H1 (cell line): ENCODE results near the gene CENPO. TPM values are rescaled to one million over a fixed set of nuclear protein-coding genes. Genes with fewer than 3 reads are reported as not detected.

Experiments used
- CTCF ChIA-PET: fragments of 300-600 bp; sonication (Branson Sonifier 250); formaldehyde crosslinking; loops from one replicate; lab custom pipeline; 2021; ENCODE audit not compliant: partially characterized antibody; lab: Charles Lee
- POLR2A ChIA-PET: fragments of 300-600 bp; sonication (Branson Sonifier 250); formaldehyde crosslinking; loops from one replicate; lab custom pipeline; 2021; ENCODE audit warnings: inconsistent platforms; ENCODE audit not compliant: partially characterized antibody; lab: Charles Lee
- DNase-seq, 2 experiments: peaks; one replicate each; pipeline versions ENCODE4 v3.0.0 to v3.0.0-alpha.2; 2010 to 2022; ENCODE audit warnings: low spot score in 2 of 2, low read depth in 1 of 2, mixed read lengths in 1 of 2
- FAIRE-seq: peaks from 2 replicates; lab custom pipeline; 2011; peaks lifted over from hg19 to GRCh38; lab: Jason Lieb, UNC
- H2AFZ ChIP-seq: 2 replicates; pipeline ENCODE4 v1.8.1; 2012; ENCODE audit warnings: low read length, inconsistent platforms
- H2AK5ac ChIP-seq: 2 replicates; pipeline ENCODE4 v1.6.1; 2013; ENCODE audit warnings: low read depth, low read length
- H2BK120ac ChIP-seq: replicated peaks from 2 replicates; pipeline ENCODE3; 2013; ENCODE audit warnings: low read depth, low read length, inconsistent platforms
- H2BK12ac ChIP-seq: 2 replicates; pipeline ENCODE4 v1.6.1; 2013; ENCODE audit warnings: low read depth, low read length
- H2BK15ac ChIP-seq: 2 replicates; pipeline ENCODE4 v1.6.1; 2013; ENCODE audit warnings: low read length
- H2BK20ac ChIP-seq: 2 replicates; pipeline ENCODE4 v1.6.1; 2013; ENCODE audit warnings: low read length
- H2BK5ac ChIP-seq: 2 replicates; pipeline ENCODE4 v1.6.1; 2013; ENCODE audit warnings: low read depth, low read length
- H3K14ac ChIP-seq: 2 replicates; pipeline ENCODE4 v1.6.1; 2013; ENCODE audit warnings: inconsistent platforms; ENCODE audit not compliant: insufficient read length
- H3K18ac ChIP-seq: 2 replicates; pipeline ENCODE4 v1.6.1; 2013; ENCODE audit warnings: low read length; ENCODE audit errors: extremely low read depth
- H3K23ac ChIP-seq: 2 replicates; pipeline ENCODE4 v1.6.1; 2013; ENCODE audit warnings: inconsistent platforms; ENCODE audit not compliant: insufficient read length
- H3K23me2 ChIP-seq: 2 replicates; pipeline ENCODE4 v1.6.1; 2013; ENCODE audit warnings: low read depth, low read length
- H3K27ac ChIP-seq: 2 replicates; pipeline ENCODE4 v1.6.1; 2011; ENCODE audit warnings: low read depth, low read length, inconsistent platforms
- H3K27me3 ChIP-seq, 4 experiments: replicated peaks in 1 of 4; 1 replicate in 1 of 4; 2 replicates in 3 of 4; pipeline versions ENCODE4 v1.6.1 to v1.8.1; 2011 to 2013; ENCODE audit warnings: low read length in 3 of 4, mild to moderate bottlenecking in 3 of 4, inconsistent platforms in 2 of 4, mixed read lengths in 2 of 4, moderate library complexity in 1 of 4; ENCODE audit not compliant: control insufficient read depth in 3 of 4, insufficient read depth in 3 of 4; ENCODE audit errors: extremely low read depth in 1 of 4
- H3K36me3 ChIP-seq, 4 experiments: 2 replicates each; pipeline versions ENCODE4 v1.6.1 to v1.8.1; 2011 to 2013; ENCODE audit warnings: mild to moderate bottlenecking in 4 of 4, low read length in 3 of 4, moderate library complexity in 2 of 4, control low read depth in 1 of 4, inconsistent platforms in 1 of 4; ENCODE audit not compliant: insufficient read depth in 4 of 4, control insufficient read depth in 2 of 4
- H3K4ac ChIP-seq: replicated peaks from 2 replicates; pipeline ENCODE3; 2013; ENCODE audit warnings: low read length, low read depth, mixed read lengths, inconsistent platforms; ENCODE audit not compliant: insufficient read length
- H3K4me1 ChIP-seq, 4 experiments: replicated peaks in 1 of 4; 1 replicate in 1 of 4; 2 replicates in 3 of 4; pipeline versions ENCODE4 v1.6.1 to v1.8.1; 2011 to 2013; ENCODE audit warnings: low read length in 3 of 4, inconsistent platforms in 2 of 4, mixed read lengths in 1 of 4; ENCODE audit not compliant: insufficient read depth in 4 of 4, control insufficient read depth in 3 of 4
- H3K4me2 ChIP-seq, 2 experiments: 2 replicates each; pipeline versions ENCODE4 v1.6.1 to v1.8.1; 2011 to 2013; ENCODE audit warnings: low read depth in 2 of 2, low read length in 2 of 2, control low read depth in 1 of 2, inconsistent platforms in 1 of 2, mild to moderate bottlenecking in 1 of 2; ENCODE audit not compliant: insufficient read depth in 1 of 2
- H3K4me3 ChIP-seq, 4 experiments: fragments of 200-600, 300-600 bp in 1 of 4; sonication (generic), shearing (Covaris generic), sonication (Bioruptor Twin) in 1 of 4; 2 replicates each; pipeline versions ENCODE4 v1.5.1 to v1.8.1; 2011 to 2016; ENCODE audit warnings: low read length in 4 of 4, low read depth in 3 of 4, control low read depth in 2 of 4, inconsistent platforms in 2 of 4, mild to moderate bottlenecking in 2 of 4, mixed read lengths in 1 of 4, moderate library complexity in 1 of 4; ENCODE audit not compliant: insufficient read depth in 2 of 4; ENCODE audit errors: extremely low read depth in 1 of 4
- H3K56ac ChIP-seq: replicated peaks from 2 replicates; pipeline ENCODE3; 2013; ENCODE audit warnings: low read depth, mild to moderate bottlenecking, mixed read lengths, low read length, inconsistent platforms; ENCODE audit not compliant: insufficient read length
- H3K79me1 ChIP-seq: 2 replicates; pipeline ENCODE4 v1.6.1; 2013; ENCODE audit warnings: low read depth, low read length, control low read depth
- H3K79me2 ChIP-seq, 2 experiments: 2 replicates each; pipeline versions ENCODE4 v1.6.1 to v1.8.1; 2012 to 2013; ENCODE audit warnings: low read length in 2 of 2, mild to moderate bottlenecking in 2 of 2, inconsistent platforms in 1 of 2; ENCODE audit not compliant: insufficient read depth in 2 of 2, control insufficient read depth in 1 of 2
- H3K9ac ChIP-seq, 4 experiments: replicated peaks in 1 of 4; 1 replicate in 1 of 4; 2 replicates in 3 of 4; pipeline versions ENCODE4 v1.6.1 to v1.8.1; 2011 to 2013; ENCODE audit warnings: low read depth in 3 of 4, low read length in 3 of 4, control low read depth in 2 of 4, mild to moderate bottlenecking in 2 of 4, moderate library complexity in 2 of 4, inconsistent platforms in 1 of 4; ENCODE audit errors: extremely low read depth in 1 of 4
- H3K9me3 ChIP-seq, 2 experiments: 2 replicates each; pipeline versions ENCODE4 v1.6.1 to v1.8.1; 2012 to 2013; ENCODE audit warnings: mild to moderate bottlenecking in 2 of 2, moderate library complexity in 2 of 2, control low read depth in 1 of 2, inconsistent platforms in 1 of 2, low read depth in 1 of 2, low read length in 1 of 2, mixed read lengths in 1 of 2; ENCODE audit not compliant: insufficient read depth in 2 of 2
- H4K20me1 ChIP-seq, 2 experiments: replicated peaks in 1 of 2; 2 replicates each; pipeline versions ENCODE3 to v1.8.1; 2011 to 2013; ENCODE audit warnings: inconsistent platforms in 2 of 2, low read length in 2 of 2, mild to moderate bottlenecking in 1 of 2; ENCODE audit not compliant: insufficient read depth in 2 of 2, control insufficient read depth in 1 of 2
- H4K5ac ChIP-seq: 2 replicates; pipeline ENCODE4 v1.6.1; 2013; ENCODE audit warnings: low read length, low read depth, mixed read lengths, inconsistent platforms; ENCODE audit not compliant: insufficient read length
- H4K8ac ChIP-seq: 2 replicates; pipeline ENCODE4 v1.8.0; 2013; ENCODE audit warnings: mild to moderate bottlenecking, moderate library complexity, low read length, inconsistent platforms; ENCODE audit not compliant: insufficient read depth; ENCODE audit errors: extremely low read depth
- H4K91ac ChIP-seq: replicated peaks from 2 replicates; pipeline ENCODE3; 2013; ENCODE audit warnings: low read length, mixed read lengths, inconsistent platforms; ENCODE audit not compliant: insufficient read length
- BRCA1 ChIP-seq: IDR thresholded peaks from 2 replicates; pipeline ENCODE4 v1.6.1; 2012; ENCODE audit warnings: low read depth, low read length, improper control_type of control experiment
- CHD2 ChIP-seq: IDR thresholded peaks from 2 replicates; pipeline ENCODE4 v1.6.1; 2012; ENCODE audit warnings: low read length, improper control_type of control experiment
- CREB1 ChIP-seq: IDR thresholded peaks from 2 replicates; pipeline ENCODE4 v1.6.1; 2012; ENCODE audit warnings: inconsistent platforms
- FOSL1 ChIP-seq: IDR thresholded peaks from 2 replicates; pipeline ENCODE4 v1.6.1; 2011; ENCODE audit warnings: mild to moderate bottlenecking, low read depth, low read length, moderate library complexity; ENCODE audit not compliant: insufficient read depth
- GABPA ChIP-seq: IDR thresholded peaks from 2 replicates; pipeline ENCODE4 v1.6.1; 2011; ENCODE audit warnings: mild to moderate bottlenecking, low read length, moderate library complexity, borderline replicate concordance; ENCODE audit not compliant: insufficient read depth
- GTF2F1 ChIP-seq: IDR thresholded peaks from 2 replicates; pipeline ENCODE4 v1.6.1; 2012; ENCODE audit warnings: low read depth, low read length, improper control_type of control experiment, borderline replicate concordance
- HDAC2 ChIP-seq, 2 experiments: fragments of 300-600 bp in 1 of 2; sonication (generic) in 1 of 2; IDR thresholded peaks; 2 replicates each; pipeline ENCODE4 v1.6.1; 2011 to 2012; ENCODE audit warnings: low read depth in 2 of 2, low read length in 2 of 2, mild to moderate bottlenecking in 2 of 2, moderate library complexity in 2 of 2, borderline replicate concordance in 1 of 2, inconsistent platforms in 1 of 2
- JUND ChIP-seq: IDR thresholded peaks from 2 replicates; pipeline ENCODE4 v1.6.1; 2011; ENCODE audit warnings: mild to moderate bottlenecking, improper control_type of control experiment, low read length
- MAX ChIP-seq: IDR thresholded peaks from 2 replicates; pipeline ENCODE4 v1.6.1; 2012; ENCODE audit warnings: inconsistent platforms
- PHF8 ChIP-seq: fragments of 200-600 bp; sonication (generic); conservative IDR thresholded peaks from 2 replicates; pipeline ENCODE4 v1.7.1; 2012; ENCODE audit warnings: low read depth, mild to moderate bottlenecking, inconsistent platforms, low read length, moderate library complexity
- POLR2A ChIP-seq, 2 experiments: IDR thresholded peaks; 1 replicate in 1 of 2; 2 replicates in 1 of 2; pipeline ENCODE4 v1.6.1; 2011; ENCODE audit warnings: low read depth in 2 of 2, low read length in 2 of 2, mild to moderate bottlenecking in 2 of 2; ENCODE audit errors: control extremely low read depth in 1 of 2
- SAP30 ChIP-seq: fragments of 300-600 bp; sonication (generic); IDR thresholded peaks from 2 replicates; pipeline ENCODE4 v1.7.1; 2012; ENCODE audit warnings: low read length, moderate library complexity, mild to moderate bottlenecking, inconsistent platforms; ENCODE audit not compliant: insufficient read depth, insufficient replicate concordance
- SP1 ChIP-seq: IDR thresholded peaks from 2 replicates; pipeline ENCODE4 v1.6.1; 2011; ENCODE audit warnings: low read depth, low read length
- YY1 ChIP-seq: IDR thresholded peaks from 2 replicates; pipeline ENCODE4 v1.6.1; 2011; ENCODE audit warnings: low read depth, mild to moderate bottlenecking, low read length
- WGBS, 2 experiments: shearing (Covaris generic) in 1 of 2; methylation state at CpG; one replicate each; pipeline versions ENCODE4 v1.1.6 to v1.1.7; 2013 to 2015; ENCODE audit warnings: low lambda C conversion rate in 2 of 2, mixed read lengths in 2 of 2, inconsistent platforms in 1 of 2, low coverage in 1 of 2, missing lambda C conversion rate in 1 of 2; ENCODE audit not compliant: insufficient replicate concordance in 2 of 2, insufficient coverage in 1 of 2, insufficient read length in 1 of 2; ENCODE audit errors: extremely low coverage in 1 of 2, missing lambda C conversion rate in 1 of 2; 5-methylcytosine and 5-hydroxymethylcytosine counted together
- polyA plus RNA-seq, 7 experiments: library from polyadenylated mRNA; depleted of rRNA in 3 of 7; stranded (reverse) in 5 of 7; unstranded in 2 of 7; fragments of >200 nt in 5 of 7; fragments of 200-250 nt in 2 of 7; gene quantifications; 1 replicate in 5 of 7; 2 replicates in 1 of 7; 4 replicates in 1 of 7; pipeline versions ENCODE4 v1.2.1 to v1.2.3, GENCODE V29; 2011 to 2013; ENCODE audit warnings: missing spikeins in 2 of 7, mixed read lengths in 2 of 7
- total RNA-seq: library from RNA; stranded (reverse); fragmentation: NEBNext Ultra II Directional; extraction: Animal tissue kit (Norgen Biotek cat#: 25700); gene quantifications from 2 replicates; pipeline ENCODE4 v1.2.1, GENCODE V29; 2021

CENPO gene
- total and polyA plus RNA-seq, 2 of the 8 experiments (the other 6 are each of a cell fraction or from before 2014, with no cell fraction given), result 34.4 to 46.3 TPM

GRCh38 chr2:24832073-24832461 is 38.8 kb downstream of the CENPO start:
- CTCF ChIA-PET, result interaction anchor here (0.6 to 2.6 kb wide), 6 partner anchors 48 to 423 kb away, joined by 3 to 13 read pairs (median 4); no protein-coding TSS in a partner anchor
- no peak for FAIRE-seq
- POLR2A ChIA-PET, result interaction anchor here (1.6 kb wide), 1 partner anchor 10 kb away, joined by 6 read pairs; no protein-coding TSS in a partner anchor
- TF ChIP-seq CHD2 (no peak), SP1 (no peak), PHF8 (no peak), HDAC2 (IDR thresholded peaks at IDR 0.05; ENCODE audit: borderline replicate concordance in 1 of 2, low read depth in 2 of 2, low read length in 2 of 2) (no peak), GTF2F1 (no peak), SAP30 (no peak), CREB1 (no peak), GABPA (no peak), YY1 (no peak), FOSL1 (no peak), MAX (peak; percentile 14; the same call in 1 of the 2 replicates), BRCA1 (no peak), JUND (no peak), POLR2A (IDR thresholded peaks at IDR 0.05; ENCODE audit: control extremely low read depth in 1 of 2, low read depth in 2 of 2, low read length in 2 of 2) (peak in 1 of 2 experiments; percentile 39; a peak in 1 of 3 replicates)

More at GRCh38 chr2:24832073-24832461, 38.8 kb downstream of the CENPO start:
- no peak overlapping the region for H3K56ac ChIP-seq
- H4K5ac ChIP-seq, result no peak overlapping the region
- no peak overlapping the region for H2BK20ac ChIP-seq
- no peak overlapping the region for H3K23ac ChIP-seq
- H3K79me2 ChIP-seq, result no peaks in the 10 kb centered on the region; a peak in 1 of 4 replicates
- no peaks in the 10 kb centered on the region for H3K27me3 ChIP-seq
- H4K91ac ChIP-seq, result no peak overlapping the region
- H3K14ac ChIP-seq, result no peak overlapping the region
- H4K8ac ChIP-seq, result no peak overlapping the region
- no peak overlapping the region for H3K4me2 ChIP-seq
- no peak overlapping the region for H2BK12ac ChIP-seq
- H3K23me2 ChIP-seq, result 0 out of 2 replicates have a peak, but pooled peaks cover 2% of the 10 kb centered on the region
- H3K4me1 ChIP-seq, result peaks cover 2 to 18% (median 9%) of the 10 kb centered on the region in 4 experiments; a peak in 6 of 7 replicates
- DNase-seq, result no peak
- H2AFZ ChIP-seq, result no peak overlapping the region
- peaks cover 2 to 13% of the 10 kb centered on the region in 2 experiments; a peak in 1 of 4 replicates for H3K9me3 ChIP-seq
- peaks cover 0 to 16% (median under 1%) of the 10 kb centered on the region in 4 experiments; a peak in 3 of 8 replicates for H3K36me3 ChIP-seq
- H3K27ac ChIP-seq, result no peak overlapping the region
- H2BK15ac ChIP-seq, result no peak overlapping the region
- no peak overlapping the region for H3K18ac ChIP-seq
- no peak overlapping the region for H2AK5ac ChIP-seq
- H2BK5ac ChIP-seq, result 0 out of 2 replicates have a peak overlapping the region, but pooled peaks have one; percentile 88
- no peak overlapping the region for H3K9ac ChIP-seq
- no peaks in the 10 kb centered on the region for H3K79me1 ChIP-seq
- no peak overlapping the region for H3K4ac ChIP-seq
- H3K4me3 ChIP-seq, result no peak overlapping the region
- H2BK120ac ChIP-seq, result no peak overlapping the region
- WGBS, 2 experiments, result 90% methylated on average over 10 of the region's 14 CpGs; no CpG with 5 or more reads in 1 of the 2 experiments
- H4K20me1 ChIP-seq, result peaks cover 0 to 2% of the 10 kb centered on the region in 2 experiments
